Measurements from ENCODE around the gene EGR2.

EGR2 gene

DNA sequence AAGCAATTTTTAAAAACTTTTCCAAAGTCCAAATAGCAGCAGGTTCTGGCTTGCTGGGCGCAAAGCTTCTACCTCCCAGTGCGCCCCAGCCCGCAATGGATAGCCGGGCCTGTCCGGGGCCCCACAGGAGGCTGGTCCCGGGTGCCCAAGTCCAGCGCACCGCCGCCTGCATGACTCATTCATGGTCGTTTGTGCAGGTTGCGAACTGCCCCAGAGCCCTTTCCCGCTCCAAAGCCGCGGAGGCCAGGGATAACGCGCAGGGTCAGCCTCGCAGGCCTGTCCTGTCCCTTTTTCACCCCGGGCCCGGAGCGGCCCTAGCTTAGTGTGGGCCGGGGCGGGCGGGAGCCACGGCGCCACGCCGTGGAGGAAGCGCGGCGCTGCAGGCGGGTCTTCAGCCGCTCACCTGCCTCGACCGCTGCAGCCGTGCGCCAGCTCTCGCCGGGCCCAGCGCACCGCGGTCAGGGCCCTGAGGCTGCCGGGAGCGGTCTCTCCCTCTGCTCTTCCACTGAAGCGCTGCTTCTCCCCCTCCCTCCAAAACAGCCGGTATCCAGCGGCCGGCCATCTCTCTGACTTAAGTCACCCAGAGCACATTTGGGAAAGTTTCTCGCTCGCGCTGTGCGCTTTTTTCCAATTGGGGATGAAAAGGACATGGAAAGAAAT is 1.7 kb upstream of the EGR2 start:
- DNase-seq = peak; percentile 31 to 50

DNA sequence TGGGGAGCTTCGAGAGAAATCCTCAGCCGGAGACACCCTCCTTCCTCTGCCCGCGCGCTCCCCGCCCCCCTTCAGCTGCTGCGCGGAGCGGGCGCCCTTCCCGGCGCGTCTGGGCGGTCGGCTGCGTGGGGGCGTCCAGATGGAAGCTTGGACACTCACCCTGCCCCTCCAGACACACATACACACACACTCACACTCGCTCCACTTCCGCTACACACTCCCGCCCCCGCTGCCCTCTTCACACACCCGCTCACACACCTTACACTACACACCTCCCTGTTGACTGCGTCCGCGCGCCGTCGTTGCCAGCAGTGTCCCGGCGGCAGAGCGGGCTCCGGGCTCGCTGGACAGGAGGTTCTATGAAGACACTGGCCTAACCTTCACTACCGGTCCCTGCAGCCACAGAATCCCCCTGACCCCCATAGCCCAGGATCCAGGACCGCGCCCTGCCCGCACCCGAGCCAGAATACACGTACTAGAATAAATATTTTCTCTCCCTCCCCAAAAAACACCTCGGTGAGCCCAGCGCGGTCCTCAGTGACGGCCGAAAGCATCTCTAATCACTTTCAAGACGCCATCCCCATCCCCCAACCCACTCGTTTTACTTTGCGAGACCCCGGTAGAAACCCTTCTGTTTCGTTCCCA is 1.1 kb upstream of the EGR2 start:
- no peak for DNase-seq

DNA sequence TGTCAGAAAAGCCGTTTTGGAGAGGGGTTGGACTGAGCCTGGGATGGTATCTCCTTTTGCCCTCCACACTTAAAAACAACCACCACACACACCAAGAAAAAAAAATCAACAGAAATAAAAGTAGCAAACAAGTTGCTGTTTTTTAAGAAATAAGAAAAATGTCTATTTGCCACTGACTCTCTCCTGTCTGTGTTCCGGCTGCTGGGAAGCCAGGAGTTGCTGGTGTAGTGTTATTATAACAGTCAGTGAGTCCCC is 163 bp downstream of the EGR2 start:
- DNase-seq = no peak

DNA sequence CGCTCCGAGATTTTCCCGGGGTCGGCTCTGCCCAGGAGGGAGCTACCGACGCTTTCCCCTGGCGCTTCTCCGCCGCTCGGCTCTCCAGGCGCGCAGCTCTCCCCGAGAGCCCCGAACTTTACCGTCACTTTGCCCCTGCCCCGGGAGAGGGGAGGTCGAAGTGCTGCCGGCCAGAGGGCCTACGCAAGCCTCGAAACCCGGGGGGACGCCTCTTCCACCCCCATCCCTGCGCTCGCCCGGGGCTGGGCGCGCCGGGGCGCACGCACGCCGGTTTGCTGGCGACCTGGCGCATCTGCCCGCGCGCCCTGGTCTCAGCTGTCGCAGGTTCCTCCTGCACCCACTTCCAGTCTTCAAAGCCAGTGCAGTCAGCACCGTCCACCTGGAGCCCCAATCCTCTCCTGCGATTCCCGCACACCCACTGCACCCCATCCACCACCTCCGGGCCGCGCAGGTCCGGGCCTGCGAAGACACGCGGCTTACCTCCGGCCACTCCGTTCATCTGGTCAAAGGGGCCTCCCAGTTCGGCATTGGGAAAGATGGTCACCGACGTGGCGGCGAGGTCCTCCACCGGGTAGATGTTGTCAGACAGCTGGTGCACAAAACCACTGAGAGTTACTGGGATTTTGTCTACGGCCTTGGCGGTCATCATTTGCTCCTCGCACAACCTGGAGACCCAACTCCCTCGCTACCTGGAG is 638 bp downstream of the EGR2 start:
- no peak for DNase-seq

DNA sequence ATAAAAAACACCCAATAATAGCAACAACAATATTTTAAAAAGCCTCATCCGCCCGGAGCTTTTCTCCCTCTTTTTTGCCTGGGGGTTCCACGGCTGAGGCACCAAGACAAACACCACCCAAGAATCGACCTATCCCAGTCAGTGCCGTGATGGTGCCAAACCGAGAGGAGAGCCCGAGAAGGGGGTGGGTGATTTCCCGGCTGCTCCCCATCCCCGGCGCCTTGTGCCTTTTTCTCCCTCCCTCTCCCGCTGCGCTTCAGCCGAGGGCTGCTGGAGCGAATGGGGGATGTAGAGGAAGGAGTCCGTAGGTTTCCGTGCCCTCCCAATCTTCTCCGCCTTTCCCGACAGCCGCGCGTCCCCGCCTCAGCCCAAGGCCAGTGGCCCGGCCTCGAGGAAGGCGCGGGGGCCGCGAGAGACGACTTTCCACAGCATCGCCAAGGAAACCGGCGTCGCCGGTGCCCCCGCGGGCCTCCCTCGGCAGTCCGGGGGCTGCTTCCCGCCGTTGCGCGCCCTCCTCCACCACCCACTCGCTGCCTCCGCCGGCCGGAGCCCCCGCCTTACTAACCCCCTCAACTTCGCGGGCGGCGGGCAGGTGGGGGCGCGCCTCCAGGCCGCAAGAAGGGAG is 1.3 kb downstream of the EGR2 start:
- DNase-seq = no peak

DNA sequence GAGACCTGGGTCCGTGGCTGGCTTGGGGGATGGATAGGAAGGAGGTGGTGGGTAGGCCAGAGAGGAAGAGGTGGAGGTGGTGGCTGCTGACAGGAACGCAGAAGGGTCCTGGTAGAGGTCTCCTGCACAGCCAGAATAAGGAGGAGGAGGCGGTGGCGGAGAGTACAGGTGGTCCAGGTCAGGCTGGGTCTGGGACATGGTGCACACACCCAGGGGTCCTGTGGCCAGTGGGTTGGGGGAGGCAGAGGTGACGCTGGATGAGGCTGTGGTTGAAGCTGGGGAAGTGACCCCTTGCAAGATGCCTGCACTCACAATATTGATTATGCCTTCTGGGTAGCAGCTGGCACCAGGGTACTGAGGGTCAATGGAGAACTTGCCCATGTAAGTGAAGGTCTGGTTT is 2.2 kb downstream of the EGR2 start:
- DNase-seq = no peak

DNA sequence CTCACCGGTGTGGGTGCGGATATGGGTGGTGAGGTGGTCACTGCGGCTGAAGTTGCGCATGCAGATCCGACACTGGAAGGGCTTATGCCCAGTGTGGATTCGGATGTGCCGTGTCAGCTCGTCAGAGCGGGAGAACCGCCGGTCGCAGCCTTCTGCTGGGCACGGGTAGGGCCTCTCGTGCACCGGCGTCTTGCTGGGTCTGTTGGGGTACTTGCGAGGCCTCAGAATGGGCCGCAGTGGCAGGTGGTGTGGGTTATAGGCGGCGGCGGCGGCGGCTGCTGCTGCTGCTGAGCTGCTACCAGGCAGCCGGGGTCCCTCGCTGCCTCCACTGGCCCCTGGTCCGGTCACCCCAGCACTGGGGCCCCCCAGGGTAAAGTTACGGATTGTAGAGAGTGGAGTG is 2.7 kb downstream of the EGR2 start:
- no peak for DNase-seq

DNA sequence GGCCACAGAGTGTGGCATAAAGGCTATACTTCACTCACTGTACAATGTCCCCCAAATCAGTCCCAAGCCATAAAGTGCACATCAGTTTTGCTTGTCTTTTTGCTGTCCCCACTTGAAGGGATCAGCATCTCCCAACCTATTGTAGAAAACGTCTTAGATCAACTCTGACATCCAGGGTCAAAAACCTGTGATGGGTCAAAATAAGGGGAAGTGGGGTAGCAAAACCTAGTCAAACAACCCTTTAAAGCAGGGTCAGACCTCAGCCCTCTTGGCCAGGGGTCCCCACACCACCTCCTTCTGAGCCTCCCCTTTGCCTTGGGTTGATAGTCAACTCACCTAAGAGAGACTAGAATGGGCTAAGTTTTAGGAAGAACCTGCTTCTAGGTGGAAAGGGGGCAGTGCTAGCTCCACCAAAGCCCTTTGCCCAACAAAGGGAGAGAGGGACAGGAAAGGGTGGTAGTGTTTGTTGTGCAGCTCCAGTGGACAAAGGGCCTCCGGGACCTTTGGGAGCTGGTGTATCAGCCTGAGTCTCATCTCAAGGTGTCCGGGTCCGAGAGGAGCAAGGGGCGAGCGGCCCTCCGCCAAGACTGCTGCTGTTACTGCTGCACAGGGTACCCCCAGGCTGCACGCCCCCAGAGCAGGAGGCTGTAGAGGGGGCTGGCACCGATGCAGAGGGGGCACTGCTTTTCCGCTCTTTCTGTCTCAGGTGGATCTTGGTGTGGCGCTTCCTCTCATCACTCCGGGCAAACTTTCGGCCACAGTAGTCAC is 3.3 kb downstream of the EGR2 start:
- DNase-seq = no peak

DNA sequence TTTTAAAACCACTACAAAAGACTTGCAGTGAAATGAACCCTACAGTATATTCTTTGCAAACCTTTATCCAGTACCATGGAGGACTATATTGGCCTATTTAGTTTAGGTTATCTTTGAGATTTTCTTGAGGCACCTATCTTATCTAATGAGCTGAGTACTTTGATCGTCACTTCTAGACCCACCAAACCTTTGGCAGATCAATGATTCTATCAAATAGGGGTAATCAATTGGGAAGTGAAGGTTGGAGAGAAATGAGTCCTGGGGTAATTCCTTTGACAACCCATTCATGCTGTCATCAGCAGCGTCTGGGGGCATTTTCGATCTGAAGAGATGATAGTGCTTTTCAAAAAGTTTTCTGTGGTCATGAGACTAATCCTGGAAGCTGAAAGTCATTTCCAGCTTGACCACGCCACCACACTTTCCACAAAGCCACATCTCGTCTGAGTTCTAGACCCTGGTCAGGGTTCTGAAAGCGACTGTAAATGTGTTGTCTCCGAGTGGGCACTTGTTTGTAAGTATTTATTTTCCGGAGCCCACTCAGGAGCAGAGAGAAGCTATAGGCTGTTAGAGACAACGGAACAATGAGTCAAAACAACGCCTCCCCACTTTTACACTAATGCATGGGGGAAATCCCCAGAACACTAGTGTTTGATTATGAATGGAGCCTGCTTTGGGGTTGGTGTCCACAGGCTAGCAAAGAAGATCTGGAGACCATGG is 4.8 kb downstream of the EGR2 start:
- no peak for DNase-seq

DNA sequence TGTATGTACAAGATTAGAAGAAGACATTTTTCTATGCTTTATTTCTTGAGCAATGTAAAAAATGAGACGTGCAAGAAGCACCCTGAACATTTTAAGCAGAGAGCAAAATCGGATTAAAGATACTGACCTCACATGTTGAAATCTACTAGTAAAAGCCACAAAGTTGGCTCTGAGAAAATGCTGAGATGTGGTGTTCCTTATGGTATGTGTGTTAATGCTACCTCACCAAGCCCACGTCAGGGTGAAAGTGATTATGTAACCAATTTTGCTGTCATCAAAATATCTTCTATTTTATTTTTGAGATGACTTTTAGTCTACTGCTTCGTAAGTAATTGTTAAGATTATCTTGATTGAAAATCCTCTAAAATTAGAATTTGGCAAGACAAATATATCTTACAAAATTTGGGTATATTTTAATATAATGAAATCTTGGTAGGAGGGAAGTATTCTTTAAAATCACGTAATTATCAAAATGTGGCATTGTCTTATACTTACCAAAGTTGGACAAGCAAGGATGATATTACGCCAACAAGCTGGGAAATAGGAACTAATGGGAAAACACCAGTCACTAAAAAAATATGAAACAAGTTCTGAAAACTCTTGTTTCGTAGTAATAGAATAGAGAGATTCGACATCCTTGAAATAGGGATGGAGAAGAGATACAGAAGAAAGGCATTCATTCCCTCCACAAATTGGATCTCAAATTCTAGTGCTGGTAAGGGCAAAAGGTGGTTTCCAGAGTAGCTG is 5.8 kb downstream of the EGR2 start:
- DNase-seq = no peak

DNA sequence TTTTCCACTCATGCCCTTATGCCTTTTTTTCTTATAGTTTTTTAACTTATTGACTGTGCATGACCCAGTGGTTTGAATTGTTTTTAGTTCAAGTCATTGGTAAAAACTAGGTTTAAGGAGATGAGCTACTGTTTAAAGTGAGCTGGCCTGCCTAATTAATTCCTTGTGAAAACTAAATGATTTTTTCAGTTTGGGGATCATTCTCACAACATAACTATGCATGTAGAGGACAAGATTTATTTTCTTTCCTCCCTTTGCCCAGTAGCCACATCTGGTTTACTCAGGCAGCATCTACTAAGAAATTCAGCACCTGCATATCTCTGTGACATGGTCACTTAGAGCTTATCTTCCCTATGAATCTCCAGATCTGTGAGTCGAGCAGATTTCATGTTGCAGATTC is 9.9 kb downstream of the EGR2 start:
- DNase-seq = no peak

DNA sequence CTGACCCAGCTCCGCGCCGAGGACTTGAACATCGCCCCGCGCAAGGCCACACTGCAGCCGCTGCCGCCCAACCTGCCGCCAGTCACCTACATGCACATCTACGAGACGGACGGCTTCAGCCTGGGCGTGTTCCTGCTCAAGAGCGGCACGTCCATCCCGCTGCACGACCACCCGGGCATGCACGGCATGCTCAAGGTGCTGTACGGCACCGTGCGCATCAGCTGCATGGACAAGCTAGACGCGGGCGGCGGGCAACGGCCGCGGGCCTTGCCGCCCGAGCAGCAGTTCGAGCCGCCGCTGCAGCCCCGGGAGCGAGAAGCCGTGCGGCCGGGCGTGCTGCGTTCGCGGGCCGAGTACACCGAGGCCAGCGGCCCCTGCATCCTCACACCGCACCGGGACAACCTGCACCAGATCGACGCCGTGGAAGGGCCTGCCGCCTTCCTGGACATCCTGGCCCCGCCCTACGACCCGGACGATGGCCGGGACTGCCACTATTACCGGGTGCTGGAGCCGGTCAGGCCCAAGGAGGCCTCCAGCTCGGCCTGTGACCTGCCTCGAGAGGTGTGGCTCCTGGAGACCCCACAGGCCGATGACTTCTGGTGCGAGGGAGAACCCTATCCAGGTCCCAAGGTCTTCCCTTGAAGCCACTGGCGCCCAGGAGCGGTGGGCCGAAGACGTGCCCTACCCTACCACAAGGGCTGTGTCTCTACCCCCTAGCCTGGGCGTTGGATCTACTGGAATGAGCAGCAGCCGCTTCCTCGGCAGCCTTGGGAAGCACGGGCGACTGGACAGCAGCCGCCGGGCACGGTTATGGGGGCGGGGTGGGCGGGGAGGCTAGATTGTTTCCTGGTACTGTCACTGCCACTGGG is 10.7 kb downstream of the EGR2 start:
- DNase-seq = peak in 1 of 2 experiments; percentile 38

DNA sequence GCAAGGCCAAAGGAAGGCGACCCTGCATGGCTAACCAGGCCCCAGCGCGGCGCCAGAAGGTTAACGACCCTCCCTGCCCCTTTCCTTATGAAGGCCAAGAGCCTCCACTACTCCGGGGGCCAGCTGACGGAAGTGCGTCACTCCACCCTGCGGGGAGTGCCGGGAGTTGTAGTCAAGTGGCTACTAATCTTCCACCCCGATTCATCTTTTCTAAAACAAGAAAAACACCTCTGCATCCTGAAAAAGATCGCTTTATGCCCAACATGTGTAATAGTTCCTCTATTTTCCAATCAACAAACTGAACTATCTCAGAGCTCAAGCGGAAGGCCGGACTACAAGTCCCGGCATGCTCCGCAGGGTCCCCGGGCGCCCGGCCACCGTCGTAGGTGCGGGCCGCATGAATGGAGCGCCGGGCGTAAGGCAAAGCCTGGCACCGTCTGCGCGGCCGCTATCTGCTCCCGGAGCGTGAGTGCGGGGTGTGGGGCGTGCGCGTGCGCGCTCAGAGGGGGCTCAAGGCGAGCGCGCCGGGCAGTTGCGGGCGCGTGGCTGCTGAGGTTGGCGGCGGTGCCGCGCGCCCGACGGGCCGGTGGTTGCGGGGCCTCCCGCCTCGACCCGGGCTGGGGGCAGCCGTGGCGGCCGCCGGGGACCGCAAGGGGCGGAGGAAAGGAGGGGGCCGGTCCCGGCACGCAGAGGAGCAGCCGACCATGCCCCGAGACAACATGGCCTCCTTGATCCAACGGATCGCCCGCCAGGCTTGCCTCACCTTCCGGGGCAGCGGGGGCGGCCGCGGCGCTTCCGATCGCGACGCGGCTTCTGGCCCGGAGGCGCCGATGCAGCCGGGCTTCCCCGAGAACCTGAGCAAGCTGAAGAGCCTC is 11.6 kb downstream of the EGR2 start, which contains the start of gene ADO:
Gene ADO (plus strand): TSS at position 365 of the 875 bp plus-strand sequence. CDS start 340 bp downstream, at position 705.
- DNase-seq = peak; percentile 67 to 81

DNA sequence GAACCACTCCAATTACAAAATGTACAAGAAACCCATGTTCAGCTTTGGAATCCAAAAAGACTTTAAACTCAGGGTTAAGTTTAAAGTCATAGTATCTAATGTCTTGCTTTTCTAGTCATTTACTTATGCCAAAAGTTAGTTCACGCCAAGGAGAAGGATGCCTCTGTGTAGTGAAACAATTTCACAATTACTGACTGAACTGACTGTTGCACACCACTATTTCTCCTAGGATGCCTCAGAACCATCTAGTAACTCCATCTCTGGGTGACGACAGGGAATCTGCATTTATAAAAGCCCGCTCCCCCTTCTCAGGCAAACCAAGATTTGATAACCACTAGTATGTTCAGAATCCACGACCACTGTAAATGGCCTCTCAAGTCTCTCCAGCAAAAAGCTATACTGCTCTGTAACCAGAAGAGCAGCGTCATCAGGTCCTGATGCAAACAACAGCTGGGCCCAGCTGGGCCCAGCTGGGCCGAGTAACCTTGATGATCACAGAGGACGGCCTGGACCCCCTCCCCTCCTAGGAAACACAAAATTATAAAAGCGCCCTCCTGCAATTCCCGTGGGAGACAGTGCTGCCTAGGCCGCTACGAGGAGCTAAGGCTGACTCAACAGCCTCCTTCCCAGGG is 12.3 kb downstream of the EGR2 start:
- DNase-seq = no peak

DNA sequence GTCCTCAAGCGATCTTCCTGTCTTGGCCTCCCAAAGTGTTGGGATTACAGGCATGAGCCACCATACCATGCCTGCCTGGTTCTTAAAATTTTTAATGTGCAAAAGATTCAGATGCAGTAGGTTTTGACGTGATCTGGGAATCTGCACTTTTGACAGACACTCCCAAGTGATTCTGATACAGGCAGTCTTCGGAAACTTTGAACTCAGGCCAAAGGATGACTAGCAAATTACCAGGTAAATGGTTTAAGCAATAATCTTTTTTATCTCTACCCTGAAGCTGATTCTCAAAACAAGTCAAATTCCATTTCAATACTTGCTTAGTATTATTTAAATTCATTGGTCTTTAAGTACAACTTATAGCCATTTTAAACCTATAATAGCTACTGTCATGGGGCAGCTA is 14.3 kb downstream of the EGR2 start:
- DNase-seq = no peak

DNA sequence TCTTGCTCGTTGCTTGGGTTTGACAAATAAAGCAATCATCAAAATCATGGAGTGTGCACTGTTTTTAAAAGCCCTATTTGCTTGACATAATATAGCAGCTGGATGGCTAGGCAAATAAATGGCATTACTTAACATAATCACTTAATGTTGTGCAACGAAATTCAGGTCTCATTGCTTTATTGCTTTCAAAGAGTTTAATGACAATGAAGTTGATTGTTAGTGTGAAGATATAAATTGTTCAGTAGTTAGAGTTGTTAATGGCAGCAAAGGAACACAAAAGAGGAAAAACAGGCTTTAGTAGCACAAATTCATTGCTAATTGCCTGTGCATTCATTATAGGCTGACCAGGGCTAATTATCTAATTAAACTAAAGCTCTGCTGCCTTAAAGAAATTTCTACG is 19.3 kb downstream of the EGR2 start:
- DNase-seq = peak in 1 of 2 experiments; percentile 55

DNA sequence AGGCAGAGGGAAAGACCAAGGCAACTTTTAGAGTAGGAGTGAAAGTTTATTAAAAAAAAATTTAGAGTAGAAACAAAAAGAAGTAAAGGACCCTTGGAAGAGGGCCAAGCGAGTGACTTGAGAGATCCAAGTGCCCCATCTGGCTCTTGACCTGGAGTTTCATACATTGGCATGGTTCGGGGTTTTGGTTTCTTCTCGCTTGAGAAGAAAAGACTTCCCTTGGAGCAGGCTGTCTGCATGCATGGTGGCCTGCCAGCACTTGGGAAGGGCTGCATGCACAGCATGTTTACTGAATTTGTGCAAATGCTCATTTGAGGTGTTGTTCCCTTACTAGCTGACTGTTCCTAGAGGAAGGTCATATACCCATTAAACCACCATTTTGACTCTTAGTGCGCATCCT is 20.4 kb downstream of the EGR2 start:
- no peak for DNase-seq

DNA sequence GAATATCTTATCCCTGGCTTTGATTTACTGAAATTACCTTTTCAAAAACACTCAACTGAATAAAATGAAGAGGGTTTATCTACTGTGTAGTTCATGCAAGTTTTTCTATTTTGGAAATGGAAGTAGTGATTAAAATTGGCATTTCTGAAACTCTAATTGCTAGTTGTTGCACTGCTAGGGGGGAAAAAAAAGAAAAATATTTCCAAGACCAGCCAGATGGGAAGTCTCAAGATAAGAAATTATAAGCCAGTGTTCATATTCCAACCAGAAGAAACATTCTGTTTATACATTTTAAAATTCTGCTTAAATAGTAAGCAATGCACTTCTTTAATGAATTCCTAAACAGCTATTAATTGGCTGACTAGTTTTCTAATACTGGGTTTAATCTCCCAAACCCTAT is 21.1 kb downstream of the EGR2 start:
- no peak for DNase-seq

DNA sequence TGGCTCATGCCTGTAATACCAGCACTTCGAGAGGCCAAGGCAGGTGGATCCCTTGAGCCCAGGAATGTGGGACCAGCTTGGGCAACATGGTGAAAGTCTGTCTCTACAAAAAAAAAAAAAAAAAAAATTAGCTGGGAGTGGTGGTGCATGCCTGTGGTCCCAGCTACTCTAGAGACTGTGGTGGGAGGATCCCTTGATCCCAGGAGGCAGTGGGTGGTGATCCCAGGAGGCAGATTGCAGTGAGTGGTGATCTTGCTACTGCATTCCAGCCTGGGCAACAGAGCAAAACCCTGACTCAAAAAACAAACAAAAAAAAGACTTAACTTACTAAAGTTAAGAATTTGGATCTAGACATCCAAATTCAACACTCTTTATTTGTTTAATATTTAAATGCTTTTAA is 21.9 kb downstream of the EGR2 start:
- DNase-seq = no peak

Data from NCI-H2081 (cell line).